PC-3 (cell line): ENCODE results near the gene SOX5. TPM values are rescaled to one million over a fixed set of nuclear protein-coding genes. Genes with fewer than 3 reads are reported as not detected.
"Not testable (repeated sequence)": the region's sequence is repeated elsewhere in the genome, so short reads cannot be mapped to it uniquely, and the experiment has no call there.

ENCODE experiments used
- ATAC-seq: fragments of 200-7000 bp; cut with Tn5 transposase; 2 replicates; pipeline ENCODE4 v1.9.1; 2020; ENCODE audit warnings: mild to moderate bottlenecking, moderate library complexity
- BruUV-seq: library from RNA; stranded (reverse); fragments of 400-500 nt; replicated peaks from 2 replicates; lab custom pipeline; 2021; lab: Mats Ljungman, UMichigan
- CTCF ChIA-PET: fragments of 300-600 bp; sonication (Branson Sonifier 250); formaldehyde crosslinking; loops from one replicate; lab custom pipeline; 2022; ENCODE audit warnings: antibody characterized with exemption; lab: Charles Lee
- POLR2A ChIA-PET: fragments of 300-600 bp; sonication (Branson Sonifier 250); formaldehyde crosslinking; loops from one replicate; lab custom pipeline; 2022; ENCODE audit warnings: antibody characterized with exemption; ENCODE audit not compliant: unreplicated experiment; lab: Charles Lee
- DNase-seq: peaks from one replicate; pipeline ENCODE4 v3.0.0-alpha.2; 2015
- H2AFZ ChIP-seq: fragments of 300-600 bp; sonication (generic); 2 replicates; pipeline ENCODE4 v1.6.0; 2016; ENCODE audit warnings: antibody characterized with exemption, low read length
- H3F3A ChIP-seq: fragments of 300-600 bp; sonication (generic); one replicate; pipeline ENCODE4 v1.6.0; 2017; ENCODE audit warnings: antibody characterized with exemption, low read length, control low read depth, mild to moderate bottlenecking; ENCODE audit not compliant: unreplicated experiment
- H3K27ac ChIP-seq: fragments of 300-600 bp; sonication (generic); 2 replicates; pipeline ENCODE4 v1.5.1; 2016; ENCODE audit warnings: mild to moderate bottlenecking, low read length
- H3K27me3 ChIP-seq: fragments of 300-600 bp; sonication (generic); 2 replicates; pipeline ENCODE4 v1.6.1; 2016; ENCODE audit warnings: low read length, mixed read lengths
- H3K36me3 ChIP-seq: fragments of 300-600 bp; sonication (generic); 2 replicates; pipeline ENCODE4 v1.6.1; 2016; ENCODE audit warnings: low read depth, mixed run types, low read length, mixed read lengths
- H3K4me1 ChIP-seq: fragments of 300-600 bp; sonication (generic); 2 replicates; pipeline ENCODE4 v1.5.1; 2016; ENCODE audit warnings: low read length; ENCODE audit not compliant: insufficient read depth
- H3K4me2 ChIP-seq: fragments of 300-600 bp; sonication (generic); 2 replicates; pipeline ENCODE4 v1.6.0; 2016; ENCODE audit warnings: low read length
- H3K4me3 ChIP-seq: fragments of 300-600 bp; sonication (generic); 2 replicates; pipeline ENCODE4 v1.5.1; 2016; ENCODE audit warnings: mild to moderate bottlenecking, low read length, mixed read lengths
- H3K79me2 ChIP-seq: fragments of 300-600 bp; sonication (generic); 2 replicates; pipeline ENCODE4 v1.6.1; 2017; ENCODE audit warnings: low read length, mixed read lengths
- H3K9ac ChIP-seq: fragments of 300-600 bp; sonication (generic); 2 replicates; pipeline ENCODE4 v1.6.0; 2016; ENCODE audit warnings: mild to moderate bottlenecking, low read length
- H3K9me2 ChIP-seq: fragments of 300-600 bp; sonication (generic); replicated peaks from 2 replicates; pipeline ENCODE4 v1.6.1; 2016; ENCODE audit warnings: mixed run types, low read length, mixed read lengths
- H3K9me3 ChIP-seq: fragments of 300-600 bp; sonication (generic); 2 replicates; pipeline ENCODE4 v1.6.1; 2016; ENCODE audit warnings: low read length, mixed read lengths
- H4K20me1 ChIP-seq: fragments of 300-600 bp; sonication (generic); 2 replicates; pipeline ENCODE4 v1.6.1; 2016; ENCODE audit warnings: low read length, mixed read lengths
- EZH2 ChIP-seq: fragments of 300-600 bp; sonication (generic); IDR thresholded peaks from one replicate; pipeline ENCODE4 v1.6.1; 2017; ENCODE audit warnings: antibody characterized with exemption, mild to moderate bottlenecking, low read length; ENCODE audit not compliant: unreplicated experiment
- EZH2phosphoT487 ChIP-seq: fragments of 300-600 bp; sonication (generic); IDR thresholded peaks from 2 replicates; pipeline ENCODE4 v1.6.1; 2018; ENCODE audit warnings: mild to moderate bottlenecking, antibody characterized with exemption, low read length, borderline replicate concordance
- intact Hi-C: fragments of 100-400 bp; cut with micrococcal nuclease; formaldehyde crosslinking; loops from 2 replicates; pipeline ENCODE4 v1.9.0; 2023
- total RNA-seq: library from RNA; depleted of rRNA; stranded (reverse); fragments of >200 nt; gene quantifications from 2 replicates; pipeline ENCODE4 v1.2.3, GENCODE V29; 2014
- TF ChIP-seq, protein P1 (sequence below): fragments of 300-600 bp; sonication (generic); conservative IDR thresholded peaks from 2 replicates; pipeline ENCODE4 v1.5.1; 2017; ENCODE audit warnings: antibody characterized with exemption, low read depth, mild to moderate bottlenecking, low read length

Gene SOX5
- total RNA-seq, 1 experiment from 2014 or later = not detected

- H3K36me3 ChIP-seq = no peaks in the 10 kb centered on the region
- H3K9me2 ChIP-seq = no peaks in the 10 kb centered on the region
- no peaks in the 10 kb centered on the region for H3K4me1 ChIP-seq
- CTCF ChIA-PET = no interaction called here
- POLR2A ChIA-PET = no interaction called here
- H3K79me2 ChIP-seq = no peaks in the 10 kb centered on the region
- no peaks in the 10 kb centered on the region for H3F3A ChIP-seq
- no peaks in the 10 kb centered on the region for H3K9me3 ChIP-seq
- TF ChIP-seq EZH2phosphoT487 (no peak), EZH2 (no peak)
- TF ChIP-seq, protein P1, sequence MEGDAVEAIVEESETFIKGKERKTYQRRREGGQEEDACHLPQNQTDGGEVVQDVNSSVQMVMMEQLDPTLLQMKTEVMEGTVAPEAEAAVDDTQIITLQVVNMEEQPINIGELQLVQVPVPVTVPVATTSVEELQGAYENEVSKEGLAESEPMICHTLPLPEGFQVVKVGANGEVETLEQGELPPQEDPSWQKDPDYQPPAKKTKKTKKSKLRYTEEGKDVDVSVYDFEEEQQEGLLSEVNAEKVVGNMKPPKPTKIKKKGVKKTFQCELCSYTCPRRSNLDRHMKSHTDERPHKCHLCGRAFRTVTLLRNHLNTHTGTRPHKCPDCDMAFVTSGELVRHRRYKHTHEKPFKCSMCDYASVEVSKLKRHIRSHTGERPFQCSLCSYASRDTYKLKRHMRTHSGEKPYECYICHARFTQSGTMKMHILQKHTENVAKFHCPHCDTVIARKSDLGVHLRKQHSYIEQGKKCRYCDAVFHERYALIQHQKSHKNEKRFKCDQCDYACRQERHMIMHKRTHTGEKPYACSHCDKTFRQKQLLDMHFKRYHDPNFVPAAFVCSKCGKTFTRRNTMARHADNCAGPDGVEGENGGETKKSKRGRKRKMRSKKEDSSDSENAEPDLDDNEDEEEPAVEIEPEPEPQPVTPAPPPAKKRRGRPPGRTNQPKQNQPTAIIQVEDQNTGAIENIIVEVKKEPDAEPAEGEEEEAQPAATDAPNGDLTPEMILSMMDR = no peak
- H4K20me1 ChIP-seq = no peaks in the 10 kb centered on the region
- H3K27ac ChIP-seq = no peak overlapping the region
- no peak overlapping the region for H3K9ac ChIP-seq
- H3K27me3 ChIP-seq = no peaks in the 10 kb centered on the region
- no peak for DNase-seq
- no peak for ATAC-seq
- BruUV-seq = no TSS peak
- no peak overlapping the region for H3K4me3 ChIP-seq
- H2AFZ ChIP-seq = no peak overlapping the region
- intact Hi-C loops = no loop called here
- H3K4me2 ChIP-seq = no peak overlapping the region
Observed at GRCh38 chr12:23502259-23502658, 447.2 kb downstream of the SOX5 start.

GRCh38 chr12:23495472-23495871 is 454.0 kb downstream of the SOX5 start:
- no peak overlapping the region for H3K4me3 ChIP-seq
- DNase-seq (no peak), ATAC-seq (no peak)

DNA sequence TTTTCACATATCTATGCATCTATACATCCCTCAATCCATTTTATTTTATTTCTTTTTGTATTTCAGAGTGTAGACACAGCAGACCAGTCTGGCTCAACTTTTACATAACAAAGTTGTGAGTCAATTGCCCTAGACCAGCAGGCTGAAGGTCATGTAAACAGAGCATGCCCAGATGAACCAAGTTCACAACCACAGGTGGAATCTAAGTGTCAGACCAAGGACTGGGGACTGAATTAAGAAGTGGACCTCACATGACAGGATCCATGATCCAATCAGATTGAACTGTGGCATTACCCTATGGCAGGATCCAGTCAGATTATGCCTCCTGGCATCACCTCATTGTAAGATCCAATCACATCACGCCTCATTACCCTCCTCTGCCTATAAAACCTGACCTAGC is 455.8 kb downstream of the SOX5 start:
- Histone ChIP-seq H3K9me2 (no peaks in the 10 kb centered on the region), H3K79me2 (no peaks in the 10 kb centered on the region), H2AFZ (no peak overlapping the region), H3K4me1 (no peaks in the 10 kb centered on the region), H4K20me1 (no peaks in the 10 kb centered on the region), H3K4me3 (no peak overlapping the region), H3K9ac (no peak overlapping the region), H3K4me2 (no peak overlapping the region), H3K27ac (no peak overlapping the region), H3K27me3 (no peaks in the 10 kb centered on the region), H3F3A (no peaks in the 10 kb centered on the region), H3K9me3 (no peaks in the 10 kb centered on the region), H3K36me3 (no peaks in the 10 kb centered on the region)
- DNase-seq = no peak
- ATAC-seq = no peak
- no TSS peak for BruUV-seq
- intact Hi-C loops = no loop called here
- ChIA-PET CTCF (no interaction called here), POLR2A (no interaction called here)
- TF ChIP-seq EZH2phosphoT487 (no peak), EZH2 (no peak)
- TF ChIP-seq, protein P1 = no peak

More at GRCh38 chr12:23495472-23495871, 454.0 kb downstream of the SOX5 start:
- no peaks in the 10 kb centered on the region for H3K4me1 ChIP-seq
- no peak overlapping the region for H3K9ac ChIP-seq
- no peak overlapping the region for H2AFZ ChIP-seq
- H3K9me2 ChIP-seq = no peaks in the 10 kb centered on the region
- no peak overlapping the region for H3K4me2 ChIP-seq
- no peak overlapping the region for H3K27ac ChIP-seq
- POLR2A ChIA-PET = no interaction called here
- no peaks in the 10 kb centered on the region for H4K20me1 ChIP-seq
- intact Hi-C loops = no loop called here
- CTCF ChIA-PET = no interaction called here
- H3F3A ChIP-seq = no peaks in the 10 kb centered on the region
- H3K79me2 ChIP-seq = no peaks in the 10 kb centered on the region
- TF ChIP-seq, protein P1 = no peak
- TF ChIP-seq EZH2phosphoT487 (no peak), EZH2 (no peak)
- H3K36me3 ChIP-seq = no peaks in the 10 kb centered on the region
- H3K27me3 ChIP-seq = no peaks in the 10 kb centered on the region
- no TSS peak for BruUV-seq
- H3K9me3 ChIP-seq = no peaks in the 10 kb centered on the region

- BruUV-seq, H3K9ac ChIP-seq, H3K4me3 ChIP-seq, POLR2A ChIA-PET, H3K4me1 ChIP-seq, H3K79me2 ChIP-seq, H3K9me3 ChIP-seq, H3F3A ChIP-seq, H4K20me1 ChIP-seq, H2AFZ ChIP-seq, intact Hi-C loops, H3K27me3 ChIP-seq, CTCF ChIA-PET, H3K4me2 ChIP-seq, ATAC-seq, H3K27ac ChIP-seq, DNase-seq, H3K36me3 ChIP-seq, H3K9me2 ChIP-seq: not testable (repeated sequence)
Observed at GRCh38 chr12:23491029-23491428, 458.4 kb downstream of the SOX5 start.
